SU-DHL-6 (cell line): ENCODE measurements around the gene ARL16.

Source experiments
- CTCF ChIP-seq: fragments of 200-600 bp; sonication (generic); IDR thresholded peaks from one replicate; pipeline ENCODE4 v1.5.1; 2017; ENCODE audit warnings: antibody characterized with exemption, mild to moderate bottlenecking, low read length, moderate library complexity; ENCODE audit not compliant: insufficient read depth, poor library complexity, severe bottlenecking
- EZH2phosphoT487 ChIP-seq: fragments of 200-600 bp; sonication (generic), shearing (Covaris generic); conservative IDR thresholded peaks from 2 replicates; pipeline ENCODE4 v1.6.1; 2018; ENCODE audit warnings: mild to moderate bottlenecking, antibody characterized with exemption, low read length, moderate library complexity, mixed read lengths

- no peak for TF ChIP-seq CTCF
- no peak for TF ChIP-seq EZH2phosphoT487
These were observed 36.0 kb downstream of the ARL16 start for GRCh38 chr17:81647640-81648012.
